Neutrophil (primary cell): ENCODE measurements around the gene CELF4.

Source experiments
- H3K27ac ChIP-seq: fragments of 200-600 bp; sonication (generic); 2 replicates; pipeline ENCODE4 v1.5.1; 2016; ENCODE audit warnings: mild to moderate bottlenecking, moderate library complexity
- H3K27me3 ChIP-seq: fragments of 200-600 bp; sonication (generic); 2 replicates; pipeline ENCODE4 v1.6.0; 2016; ENCODE audit warnings: mild to moderate bottlenecking
- H3K36me3 ChIP-seq: fragments of 200-600 bp; sonication (generic); 2 replicates; pipeline ENCODE4 v1.5.1; 2017
- H3K4me1 ChIP-seq, 2 experiments: fragments of 200-600 bp in 1 of 2; sonication (generic) in 1 of 2; 1 replicate in 1 of 2; 2 replicates in 1 of 2; pipeline versions ENCODE4 v1.5.1 to v1.6.1; 2013 to 2016; ENCODE audit warnings: low read depth in 1 of 2, low read length in 1 of 2, mild to moderate bottlenecking in 1 of 2, moderate library complexity in 1 of 2; ENCODE audit not compliant: control insufficient read depth in 1 of 2, insufficient read depth in 1 of 2
- H3K4me3 ChIP-seq, 2 experiments: fragments of 200-600 bp in 1 of 2; sonication (generic) in 1 of 2; 1 replicate in 1 of 2; 2 replicates in 1 of 2; pipeline ENCODE4 v1.5.1; 2013 to 2016; ENCODE audit warnings: low read depth in 1 of 2, low read length in 1 of 2, mild to moderate bottlenecking in 1 of 2, moderate library complexity in 1 of 2
- H3K9me3 ChIP-seq: fragments of 200-600 bp; sonication (generic); 2 replicates; pipeline ENCODE4 v1.5.1; 2016
- CTCF ChIP-seq: fragments of 200-600 bp; sonication (generic); IDR thresholded peaks from 2 replicates; pipeline ENCODE4 v1.5.1; 2016; ENCODE audit warnings: antibody characterized with exemption

CELF4 gene

DNA sequence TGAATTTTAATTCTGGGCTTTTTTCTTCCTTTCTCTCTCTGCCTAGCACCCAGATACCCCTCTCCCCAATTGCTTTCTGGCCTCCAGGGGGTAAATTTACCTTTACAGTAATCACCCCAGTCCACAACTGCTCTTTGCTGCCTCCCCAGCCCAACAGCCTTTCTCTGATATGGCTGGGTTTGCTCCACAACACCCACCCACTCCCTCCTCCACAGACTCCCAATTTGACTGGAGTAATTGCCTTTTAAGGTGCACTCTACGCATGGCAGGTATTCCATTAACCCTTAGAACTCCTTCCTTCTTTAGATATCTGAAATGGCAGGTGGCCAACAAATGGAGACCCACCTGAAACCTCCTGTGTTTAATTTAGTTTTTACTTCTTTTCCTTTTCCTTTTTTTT is 3.6 kb downstream of the CELF4 start:
- no peak overlapping the region for H3K4me3 ChIP-seq
- no peaks in the 10 kb centered on the region for H3K36me3 ChIP-seq
- peaks cover 0 to 4% of the 10 kb centered on the region in 2 experiments for H3K4me1 ChIP-seq
- peaks cover 83% of the 10 kb centered on the region for H3K27me3 ChIP-seq
- no peaks in the 10 kb centered on the region for H3K9me3 ChIP-seq
- H3K27ac ChIP-seq, result no peak overlapping the region
- no peak for TF ChIP-seq CTCF

GRCh38 chr18:37560003-37560402 is 5.6 kb downstream of the CELF4 start:
- TF ChIP-seq CTCF, result no peak
- Histone ChIP-seq H3K27ac (no peak overlapping the region), H3K4me1 (no peaks in the 10 kb centered on the region), H3K4me3 (no peak overlapping the region), H3K9me3 (no peaks in the 10 kb centered on the region), H3K27me3 (peaks cover 63% of the 10 kb centered on the region), H3K36me3 (no peaks in the 10 kb centered on the region)

DNA sequence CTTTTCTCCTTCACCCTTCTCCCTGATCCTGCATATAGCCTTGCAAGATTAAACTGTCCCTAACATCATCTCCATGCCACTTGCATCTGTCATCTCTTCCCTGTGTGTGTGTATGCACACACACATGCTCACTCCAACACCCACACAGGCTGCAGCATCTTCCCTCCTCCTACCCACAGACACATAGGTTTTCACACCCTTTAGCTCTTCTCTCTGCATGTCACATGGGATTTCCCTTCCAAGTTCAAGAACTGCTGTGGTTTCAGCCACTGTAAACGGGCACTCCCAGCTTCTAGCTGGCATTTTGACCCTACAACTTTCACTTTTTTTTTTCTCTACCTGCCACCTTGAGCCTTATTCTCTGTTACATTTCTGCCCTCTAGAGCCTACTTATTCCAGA is 6.4 kb downstream of the CELF4 start:
- peaks cover 55% of the 10 kb centered on the region for H3K27me3 ChIP-seq
- no peaks in the 10 kb centered on the region for H3K4me1 ChIP-seq
- H3K36me3 ChIP-seq, result no peaks in the 10 kb centered on the region
- H3K27ac ChIP-seq, result no peak overlapping the region
- TF ChIP-seq CTCF, result no peak
- H3K9me3 ChIP-seq, result no peaks in the 10 kb centered on the region
- no peak overlapping the region for H3K4me3 ChIP-seq

DNA sequence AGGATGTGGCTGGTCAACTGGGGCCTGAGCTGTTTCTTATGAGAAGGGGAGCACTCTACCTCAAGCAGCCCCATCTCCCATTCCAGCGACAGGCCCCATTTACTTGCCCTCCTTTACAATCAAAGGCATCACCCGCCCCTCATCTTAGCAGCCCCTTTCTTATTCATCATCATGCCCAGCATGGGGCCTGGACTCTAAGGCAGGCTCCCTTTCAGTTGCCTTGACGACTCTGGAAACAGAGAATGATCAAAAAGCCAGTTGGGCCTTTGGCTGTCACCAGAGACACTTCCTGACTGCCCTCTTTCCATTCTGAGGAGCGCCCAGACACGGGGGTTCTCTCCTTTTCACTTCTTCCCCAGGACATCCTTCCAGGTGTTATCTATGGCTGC is 11.2 kb downstream of the CELF4 start:
- no peaks in the 10 kb centered on the region for H3K9me3 ChIP-seq
- TF ChIP-seq CTCF, result no peak
- H3K27ac ChIP-seq, result no peak overlapping the region
- H3K4me1 ChIP-seq, result no peaks in the 10 kb centered on the region
- H3K27me3 ChIP-seq, result peaks cover 24% of the 10 kb centered on the region
- H3K4me3 ChIP-seq, result no peak overlapping the region
- no peaks in the 10 kb centered on the region for H3K36me3 ChIP-seq

DNA sequence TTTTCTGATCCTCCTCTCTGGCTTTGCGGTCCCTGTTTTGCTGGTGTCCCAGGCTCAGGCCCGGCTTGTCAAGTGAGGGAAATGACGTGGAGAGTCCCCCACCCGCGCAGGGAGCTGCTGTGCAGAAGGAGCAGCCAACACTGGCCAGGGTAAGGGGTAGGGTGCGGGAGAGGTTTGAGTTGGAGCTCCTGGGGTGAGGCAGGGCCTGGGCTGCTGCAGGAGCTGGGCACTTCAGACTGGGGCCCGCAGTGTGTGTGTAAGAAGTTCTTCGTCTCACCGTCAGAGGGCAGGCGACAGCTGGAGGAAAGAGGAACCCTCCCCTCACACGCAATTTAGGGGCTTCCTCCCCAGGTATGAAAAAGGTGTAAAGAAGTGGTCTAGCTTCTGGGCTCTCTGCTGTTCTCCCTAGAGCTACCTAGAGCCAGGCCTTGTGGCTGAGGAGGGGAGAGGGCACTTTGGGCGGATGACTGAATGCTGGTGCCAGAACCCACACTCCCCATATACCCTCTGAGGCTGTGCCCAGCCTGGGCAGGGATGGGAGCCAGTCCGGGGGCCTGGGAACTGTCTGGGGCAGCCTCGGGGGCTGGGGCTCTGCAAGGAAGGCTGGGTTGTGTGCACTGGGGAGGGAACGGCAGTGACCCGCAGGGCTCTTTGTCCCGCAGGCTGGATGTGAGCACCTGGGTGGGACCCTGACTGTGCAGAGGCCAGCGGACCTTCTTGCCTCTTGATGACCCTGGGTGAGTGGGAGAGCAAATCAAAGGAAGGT is 11.8 kb downstream of the CELF4 start:
- H3K4me3 ChIP-seq, result no peak overlapping the region
- no peaks in the 10 kb centered on the region for H3K9me3 ChIP-seq
- H3K27ac ChIP-seq, result no peak overlapping the region
- no peaks in the 10 kb centered on the region for H3K4me1 ChIP-seq
- H3K36me3 ChIP-seq, result no peaks in the 10 kb centered on the region
- no peak for TF ChIP-seq CTCF
- peaks cover 24% of the 10 kb centered on the region for H3K27me3 ChIP-seq
